GM20000 (cell line): ENCODE measurements around the gene ACP1.

Source experiments
- DNase-seq: peaks from one replicate; pipeline ENCODE4 v3.0.0; 2012; ENCODE audit warnings: low spot score
- CTCF ChIP-seq: IDR thresholded peaks from 2 replicates; pipeline ENCODE4 v1.5.1; 2012; ENCODE audit warnings: mild to moderate bottlenecking, control low read depth; ENCODE audit errors: extremely low read depth, missing control alignments

Gene ACP1

DNA sequence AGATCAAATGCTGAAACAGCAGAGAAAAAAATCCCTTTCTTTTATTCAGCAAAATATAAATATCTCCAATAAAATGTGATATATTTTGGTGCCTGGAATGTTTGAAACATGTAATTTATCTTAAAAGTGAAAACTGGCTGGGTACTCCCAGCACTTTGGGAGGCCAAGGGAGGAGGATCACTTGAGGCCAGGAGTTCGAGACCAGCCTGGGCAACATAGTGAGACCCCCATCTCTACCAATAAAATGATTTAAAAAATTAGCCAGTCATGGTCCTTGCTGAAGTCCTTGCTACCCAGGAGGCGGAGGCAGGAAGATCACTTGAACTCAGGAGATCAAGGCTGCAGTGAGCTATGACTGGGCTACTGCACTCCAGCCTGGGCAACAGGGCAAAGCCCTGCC is 9.6 kb upstream of the ACP1 start:
- TF ChIP-seq CTCF: no peak
- no peak for DNase-seq

GRCh38 chr2:256094-256493 is 8.7 kb upstream of the ACP1 start:
- no peak for TF ChIP-seq CTCF

DNA sequence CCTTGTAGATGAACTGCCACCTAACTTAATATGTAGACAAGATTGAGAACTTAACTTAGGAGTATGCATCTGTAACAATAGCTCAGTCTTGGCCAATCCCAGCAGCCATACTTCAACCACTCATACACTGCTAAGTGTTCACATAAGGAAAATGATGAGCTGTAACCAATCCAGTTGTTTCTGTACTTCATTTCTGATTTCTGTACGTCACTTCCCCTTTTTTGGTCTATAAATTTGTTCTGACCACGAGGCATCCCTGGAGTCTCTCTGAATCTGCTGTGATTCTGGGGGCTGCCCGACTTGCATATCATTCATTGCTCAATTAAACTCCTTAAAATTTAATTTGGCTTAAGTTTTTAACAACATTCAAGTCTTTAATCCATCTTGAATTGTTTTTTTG is 7.3 kb upstream of the ACP1 start:
- TF ChIP-seq CTCF: no peak
- no peak for DNase-seq

More at GRCh38 chr2:256094-256493, 8.7 kb upstream of the ACP1 start:
- DNase-seq: no peak

DNA sequence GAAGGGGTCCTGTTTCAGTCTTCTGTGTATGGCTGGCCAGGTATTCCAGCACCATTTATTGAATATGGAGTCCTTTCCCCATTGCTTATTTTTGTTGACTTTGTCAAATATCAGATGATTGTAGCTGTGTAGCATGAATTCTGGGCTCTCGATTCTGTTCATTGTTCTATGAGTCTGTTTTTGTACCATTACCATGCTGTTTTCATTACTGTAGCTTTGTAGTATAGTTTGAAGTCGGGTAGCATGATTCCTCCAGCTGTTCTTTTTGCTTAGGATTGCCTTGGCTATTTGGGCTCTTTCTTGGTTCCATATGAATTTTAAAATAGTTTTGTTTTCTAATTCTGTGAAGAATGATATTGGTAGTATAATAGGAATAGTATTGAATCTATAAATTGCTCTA is 6.9 kb upstream of the ACP1 start:
- DNase-seq: no peak
- no peak for TF ChIP-seq CTCF

DNA sequence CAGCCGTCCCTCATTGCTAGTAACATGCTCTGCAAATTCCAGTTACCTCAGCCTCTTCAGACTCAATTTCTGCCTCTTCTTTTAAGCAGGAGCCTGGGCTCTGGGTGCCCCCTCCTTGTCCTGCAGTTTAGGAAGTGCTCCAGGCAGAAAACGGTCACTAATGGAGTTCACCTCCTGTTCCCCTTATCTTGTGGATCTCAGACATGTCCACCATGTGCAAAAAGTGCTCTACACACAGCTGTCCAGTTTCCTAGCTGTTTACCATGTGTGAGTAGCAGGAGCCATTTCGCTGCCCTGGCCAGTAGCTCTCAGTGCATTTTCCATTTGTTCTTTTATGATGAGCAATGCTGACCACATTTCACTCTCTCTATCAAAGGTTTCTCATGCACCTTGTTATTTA is 5.8 kb upstream of the ACP1 start:
- no peak for DNase-seq
- TF ChIP-seq CTCF: no peak

DNA sequence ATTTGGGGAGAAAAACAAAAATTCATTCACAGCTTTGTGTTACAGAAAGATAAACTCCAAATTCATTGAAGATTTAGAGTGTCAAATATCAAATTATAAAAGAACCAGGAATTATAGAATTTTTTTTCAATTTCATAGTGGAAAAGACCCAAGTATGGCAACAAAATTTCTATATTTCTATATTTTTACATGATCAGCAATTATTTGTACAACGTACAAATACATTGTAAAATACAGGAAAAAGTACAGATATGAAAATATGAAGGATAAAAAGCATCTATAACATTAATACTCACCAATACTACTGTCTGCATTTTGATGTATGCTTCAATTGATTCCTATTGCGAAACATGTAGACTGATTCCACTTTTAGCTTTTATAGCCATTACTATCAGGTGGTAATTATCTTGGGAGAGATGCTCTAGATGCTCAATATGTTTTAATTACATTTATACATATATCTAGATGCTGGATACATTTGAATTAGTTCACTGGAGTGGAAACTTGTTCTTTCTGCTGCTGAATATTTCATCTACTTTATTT is 4.9 kb upstream of the ACP1 start:
- no peak for TF ChIP-seq CTCF

GRCh38 chr2:260507-261161 is 4.1 kb upstream of the ACP1 start:
- DNase-seq: no peak
- TF ChIP-seq CTCF: no peak

More for the DNA sequence above, 4.9 kb upstream of the ACP1 start:
- no peak for DNase-seq
